ENCODE data around the gene CTSA. TPM values are rescaled to one million over a fixed set of nuclear protein-coding genes. Genes with fewer than 3 reads are reported as not detected.

Gene CTSA
- total and polyA plus RNA-seq, 5 donors from 2014 or later = 104 to 190 (median 158) TPM

GRCh38 chr20:45892828-45893500 is 1.8 kb downstream of the CTSA start:
- H3K9me3 Mint-ChIP-seq = no peaks in the 10 kb centered on the region
- H3K36me3 Mint-ChIP-seq = peaks cover 18% of the 10 kb centered on the region
- no peaks in the 10 kb centered on the region for H3K9me3 ChIP-seq (ENCODE audit: control insufficient read depth in 2 of 2, low read length in 2 of 2)
- H3K4me3 ChIP-seq (ENCODE audit: low read depth, low read length) = peak overlapping the region; percentile 73
- peaks cover 27% of the 10 kb centered on the region for H3K36me3 ChIP-seq (ENCODE audit: control insufficient read depth, insufficient read depth, low read length)
- no peaks in the 10 kb centered on the region for H3K27me3 Mint-ChIP-seq
- H3K27ac ChIP-seq (ENCODE audit: insufficient read depth, low read length, poor library complexity, severe bottlenecking) = peak overlapping the region; percentile 9
- H3K27me3 ChIP-seq (ENCODE audit: control insufficient read depth, insufficient read depth, low read length) = no peaks in the 10 kb centered on the region
- peaks cover 35% of the 10 kb centered on the region for H3K4me1 ChIP-seq (ENCODE audit: control insufficient read depth, insufficient read depth, low read length, poor library complexity, severe bottlenecking)
- peak overlapping the region; percentile 93 to 94 (median 94) for H3K4me3 Mint-ChIP-seq
- ATAC-seq (ENCODE audit: low read depth in 2 of 2) (peak; percentile 33 to 35), DNase-seq (peak in 1 of 3 donors; percentile 67)
- H3K27ac Mint-ChIP-seq = peak overlapping the region; percentile 80 to 95 (median 89)
- peaks cover 15 to 51% (median 25%) of the 10 kb centered on the region in 4 donors for H3K4me1 Mint-ChIP-seq

- H3K27me3 Mint-ChIP-seq = no peaks in the 10 kb centered on the region
- peaks cover 35% of the 10 kb centered on the region for H3K36me3 ChIP-seq (ENCODE audit: control insufficient read depth, insufficient read depth, low read length)
- H3K4me3 ChIP-seq (ENCODE audit: low read depth, low read length) = no peak overlapping the region
- no peaks in the 10 kb centered on the region for H3K9me3 Mint-ChIP-seq
- DNase-seq = no peak
- H3K27me3 ChIP-seq (ENCODE audit: control insufficient read depth, insufficient read depth, low read length) = no peaks in the 10 kb centered on the region
- no peaks in the 10 kb centered on the region for H3K9me3 ChIP-seq (ENCODE audit: control insufficient read depth in 2 of 2, low read length in 2 of 2)
- peaks cover 15 to 46% (median 25%) of the 10 kb centered on the region in 4 donors for H3K4me1 Mint-ChIP-seq
- peak overlapping the region; percentile 47 to 94 (median 90) for H3K4me3 Mint-ChIP-seq
- peak overlapping the region; percentile 25 for H3K27ac ChIP-seq (ENCODE audit: insufficient read depth, low read length, poor library complexity, severe bottlenecking)
- peaks cover 35% of the 10 kb centered on the region for H3K4me1 ChIP-seq (ENCODE audit: control insufficient read depth, insufficient read depth, low read length, poor library complexity, severe bottlenecking)
- peaks cover 18% of the 10 kb centered on the region for H3K36me3 Mint-ChIP-seq
- H3K27ac Mint-ChIP-seq = peak overlapping the region; percentile 65 to 90 (median 80)
- ATAC-seq (ENCODE audit: low read depth in 2 of 2) = no peak
Measured at GRCh38 chr20:45893831-45894230, 2.7 kb downstream of the CTSA start.

- H3K4me1 ChIP-seq (ENCODE audit: control insufficient read depth, insufficient read depth, low read length, poor library complexity, severe bottlenecking) = peaks cover 34% of the 10 kb centered on the region
Measured at GRCh38 chr20:45894797-45895196, 3.7 kb downstream of the CTSA start.

GRCh38 chr20:45896641-45897161 is 5.6 kb downstream of the CTSA start:
- peaks cover 18% of the 10 kb centered on the region for H3K4me1 ChIP-seq (ENCODE audit: control insufficient read depth, insufficient read depth, low read length, poor library complexity, severe bottlenecking)

More at GRCh38 chr20:45894797-45895196, 3.7 kb downstream of the CTSA start:
- H3K36me3 ChIP-seq (ENCODE audit: control insufficient read depth, insufficient read depth, low read length) = peaks cover 40% of the 10 kb centered on the region
- H3K9me3 ChIP-seq (ENCODE audit: control insufficient read depth in 2 of 2, low read length in 2 of 2) = no peaks in the 10 kb centered on the region
- Mint-ChIP-seq H3K4me3 (peak overlapping the region in 1 of 4 donors; percentile 38), H3K36me3 (peaks cover 18% of the 10 kb centered on the region), H3K4me1 (peaks cover 12 to 40% (median 25%) of the 10 kb centered on the region in 4 donors), H3K27ac (no peak overlapping the region), H3K27me3 (no peaks in the 10 kb centered on the region), H3K9me3 (no peaks in the 10 kb centered on the region)
- H3K27me3 ChIP-seq (ENCODE audit: control insufficient read depth, insufficient read depth, low read length) = no peaks in the 10 kb centered on the region
- no peak overlapping the region for H3K4me3 ChIP-seq (ENCODE audit: low read depth, low read length)
- DNase-seq (no peak), ATAC-seq (ENCODE audit: low read depth in 2 of 2) (no peak)
- no peak overlapping the region for H3K27ac ChIP-seq (ENCODE audit: insufficient read depth, low read length, poor library complexity, severe bottlenecking)

GRCh38 chr20:45897289-45897688 is 6.2 kb downstream of the CTSA start:
- peaks cover 40% of the 10 kb centered on the region for H3K36me3 ChIP-seq (ENCODE audit: control insufficient read depth, insufficient read depth, low read length)
- no peak overlapping the region for H3K27ac ChIP-seq (ENCODE audit: insufficient read depth, low read length, poor library complexity, severe bottlenecking)
- Mint-ChIP-seq H3K36me3 (peaks cover 18% of the 10 kb centered on the region), H3K27ac (no peak overlapping the region), H3K4me3 (no peak overlapping the region), H3K9me3 (no peaks in the 10 kb centered on the region), H3K4me1 (peaks cover 6 to 24% (median 17%) of the 10 kb centered on the region in 4 donors), H3K27me3 (no peaks in the 10 kb centered on the region)
- H3K27me3 ChIP-seq (ENCODE audit: control insufficient read depth, insufficient read depth, low read length) = no peaks in the 10 kb centered on the region
- DNase-seq = no peak
- no peaks in the 10 kb centered on the region for H3K9me3 ChIP-seq (ENCODE audit: control insufficient read depth in 2 of 2, low read length in 2 of 2)
- no peak overlapping the region for H3K4me3 ChIP-seq (ENCODE audit: low read depth, low read length)
- H3K4me1 ChIP-seq (ENCODE audit: control insufficient read depth, insufficient read depth, low read length, poor library complexity, severe bottlenecking) = peaks cover 12% of the 10 kb centered on the region
- ATAC-seq (ENCODE audit: low read depth in 2 of 2) = no peak

More at GRCh38 chr20:45896641-45897161, 5.6 kb downstream of the CTSA start:
- Mint-ChIP-seq H3K9me3 (no peaks in the 10 kb centered on the region), H3K36me3 (peaks cover 18% of the 10 kb centered on the region), H3K27me3 (no peaks in the 10 kb centered on the region), H3K4me1 (peaks cover 8 to 29% (median 19%) of the 10 kb centered on the region in 4 donors), H3K4me3 (no peak overlapping the region), H3K27ac (peak overlapping the region in 1 of 3 donors; percentile 26)
- Histone ChIP-seq H3K36me3 (ENCODE audit: control insufficient read depth, insufficient read depth, low read length) (peaks cover 40% of the 10 kb centered on the region), H3K27ac (ENCODE audit: insufficient read depth, low read length, poor library complexity, severe bottlenecking) (no peak overlapping the region), H3K9me3 (ENCODE audit: control insufficient read depth in 2 of 2, low read length in 2 of 2) (no peaks in the 10 kb centered on the region), H3K27me3 (ENCODE audit: control insufficient read depth, insufficient read depth, low read length) (no peaks in the 10 kb centered on the region), H3K4me3 (ENCODE audit: low read depth, low read length) (no peak overlapping the region)
- DNase-seq = no peak
- no peak for ATAC-seq (ENCODE audit: low read depth in 2 of 2)

GRCh38 chr20:45897692-45898091 is 6.6 kb downstream of the CTSA start:
- no peak overlapping the region for H3K27ac ChIP-seq (ENCODE audit: insufficient read depth, low read length, poor library complexity, severe bottlenecking)
- Mint-ChIP-seq H3K4me1 (peaks cover 2 to 20% (median 13%) of the 10 kb centered on the region in 4 donors), H3K9me3 (no peaks in the 10 kb centered on the region), H3K27me3 (no peaks in the 10 kb centered on the region), H3K36me3 (peaks cover 18% of the 10 kb centered on the region), H3K4me3 (no peak overlapping the region), H3K27ac (no peak overlapping the region)
- H3K4me1 ChIP-seq (ENCODE audit: control insufficient read depth, insufficient read depth, low read length, poor library complexity, severe bottlenecking) = peaks cover 8% of the 10 kb centered on the region
- peaks cover 40% of the 10 kb centered on the region for H3K36me3 ChIP-seq (ENCODE audit: control insufficient read depth, insufficient read depth, low read length)
- no peak for DNase-seq
- no peaks in the 10 kb centered on the region for H3K27me3 ChIP-seq (ENCODE audit: control insufficient read depth, insufficient read depth, low read length)
- no peak for ATAC-seq (ENCODE audit: low read depth in 2 of 2)
- H3K4me3 ChIP-seq (ENCODE audit: low read depth, low read length) = no peak overlapping the region
- H3K9me3 ChIP-seq (ENCODE audit: control insufficient read depth in 2 of 2, low read length in 2 of 2) = no peaks in the 10 kb centered on the region

- H3K27me3 ChIP-seq (ENCODE audit: control insufficient read depth, insufficient read depth, low read length) = no peaks in the 10 kb centered on the region
- no peak overlapping the region for H3K27ac Mint-ChIP-seq
- H3K4me3 ChIP-seq (ENCODE audit: low read depth, low read length) = no peak overlapping the region
- no peaks in the 10 kb centered on the region for H3K9me3 ChIP-seq (ENCODE audit: control insufficient read depth in 2 of 2, low read length in 2 of 2)
- no peak overlapping the region for H3K27ac ChIP-seq (ENCODE audit: insufficient read depth, low read length, poor library complexity, severe bottlenecking)
- H3K36me3 Mint-ChIP-seq = peaks cover 15% of the 10 kb centered on the region
- no peak overlapping the region for H3K4me3 Mint-ChIP-seq
- H3K36me3 ChIP-seq (ENCODE audit: control insufficient read depth, insufficient read depth, low read length) = peaks cover 36% of the 10 kb centered on the region
- peaks cover 0 to 14% (median 7%) of the 10 kb centered on the region in 4 donors for H3K4me1 Mint-ChIP-seq
- H3K9me3 Mint-ChIP-seq = no peaks in the 10 kb centered on the region
- H3K27me3 Mint-ChIP-seq = no peaks in the 10 kb centered on the region
- peaks cover 2% of the 10 kb centered on the region for H3K4me1 ChIP-seq (ENCODE audit: control insufficient read depth, insufficient read depth, low read length, poor library complexity, severe bottlenecking)
- no peak for ATAC-seq (ENCODE audit: low read depth in 2 of 2)
- no peak for DNase-seq
Measured at GRCh38 chr20:45898285-45898684, 7.2 kb downstream of the CTSA start.
